ENCODE data around the gene SURF2.

DNA sequence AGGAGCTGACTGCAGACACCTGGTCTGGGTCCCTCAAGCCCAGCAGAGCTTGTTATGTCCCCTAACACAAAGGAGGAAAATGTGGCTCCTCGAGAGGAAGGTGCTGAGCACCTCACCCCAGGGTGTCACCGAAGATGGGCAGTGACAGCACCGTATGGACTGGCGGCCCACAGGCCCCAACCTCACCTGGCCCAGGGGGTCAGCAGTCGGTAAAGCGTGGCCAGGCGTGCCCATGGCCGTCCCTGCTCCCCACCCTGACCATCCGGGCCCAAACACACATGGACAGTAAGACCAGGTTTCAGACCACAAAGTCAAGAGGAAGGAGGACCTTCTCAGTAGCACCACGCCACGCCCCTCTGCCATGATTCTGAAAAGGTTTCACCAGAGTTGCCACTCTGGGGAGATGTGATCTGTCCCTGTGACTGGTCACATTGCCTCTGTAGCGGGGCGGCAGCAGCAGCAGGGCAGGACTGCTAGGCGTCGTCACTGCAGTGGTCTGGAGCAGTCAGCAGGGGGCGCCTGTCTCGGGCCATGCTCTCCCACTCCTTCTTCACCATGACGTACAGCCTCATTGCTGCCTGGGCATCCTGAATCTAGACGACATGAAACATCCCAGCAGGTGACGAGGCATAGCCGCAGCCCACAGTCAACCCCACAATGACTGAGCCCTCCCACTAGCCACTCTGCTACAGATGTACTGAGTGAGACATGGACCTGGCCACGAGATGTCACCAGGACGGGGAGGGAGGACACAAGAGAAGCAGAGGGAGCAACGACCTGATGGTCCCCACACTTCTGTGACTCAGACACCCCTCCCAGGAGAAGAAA, 50.3 kb downstream of the SURF2 start:
- TF ChIP-seq CTCF (IDR thresholded peaks at IDR 0.05; ENCODE audit: insufficient read depth, low read depth, low read length), result peak; percentile 72
- no peak for TF ChIP-seq EZH2 (IDR thresholded peaks at IDR 0.05; ENCODE audit: insufficient read depth, low read length)
